ENCODE results near the gene SLC39A11. TPM values are rescaled to one million over a fixed set of nuclear protein-coding genes. Genes with fewer than 3 reads are reported as not detected.
"Not testable (repeated sequence)": the region's sequence is repeated elsewhere in the genome, so short reads cannot be mapped to it uniquely, and the experiment has no call there.

Gene SLC39A11
- total and polyA plus RNA-seq, 8 donors = 13.6 to 49.0 (median 17.5) TPM

GRCh38 chr17:72942579-72942978 is 149.9 kb downstream of the SLC39A11 start:
- no peak for TF ChIP-seq CTCF (IDR thresholded peaks at IDR 0.05)
- DNase-seq (peak in 2 of 4 donors; percentile 12 to 40), ATAC-seq (no peak)
- intact Hi-C loops (cut with DNase I) = no loop called here
- Histone ChIP-seq H3K27me3 (no peaks in the 10 kb centered on the region), H3K4me1 (no peaks in the 10 kb centered on the region), H3K4me3 (no peak overlapping the region), H3K27ac (no peak overlapping the region), H3K36me3 (peaks cover 0 to 19% of the 10 kb centered on the region in 2 donors), H3K9me3 (no peaks in the 10 kb centered on the region)

- H3K36me3 ChIP-seq = peaks cover 0 to 12% of the 10 kb centered on the region in 2 donors
- ATAC-seq = no peak
- no peak overlapping the region for H3K27ac ChIP-seq
- no peak for DNase-seq
- H3K4me1 ChIP-seq = no peaks in the 10 kb centered on the region
- no peak for TF ChIP-seq CTCF (IDR thresholded peaks at IDR 0.05)
- no peak overlapping the region for H3K4me3 ChIP-seq
- intact Hi-C loops (cut with DNase I) = no loop called here
- H3K9me3 ChIP-seq = no peaks in the 10 kb centered on the region
- no peaks in the 10 kb centered on the region for H3K27me3 ChIP-seq
Observed at GRCh38 chr17:72940496-72940895, 152.0 kb downstream of the SLC39A11 start.

- peaks cover 0 to 10% of the 10 kb centered on the region in 2 donors for H3K36me3 ChIP-seq
- intact Hi-C loops (cut with DNase I) = no loop called here
Observed at GRCh38 chr17:72938482-72938881, 154.0 kb downstream of the SLC39A11 start.

GRCh38 chr17:72937707-72938106 is 154.8 kb downstream of the SLC39A11 start:
- Histone ChIP-seq H3K36me3 (peaks cover 0 to 10% of the 10 kb centered on the region in 2 donors), H3K4me1 (no peaks in the 10 kb centered on the region), H3K27me3 (no peaks in the 10 kb centered on the region), H3K4me3 (no peak overlapping the region), H3K27ac (no peak overlapping the region), H3K9me3 (no peaks in the 10 kb centered on the region)
- TF ChIP-seq CTCF (IDR thresholded peaks at IDR 0.05) = no peak
- no peak for ATAC-seq
- intact Hi-C loops (cut with DNase I) = no loop called here
- DNase-seq = no peak

More at GRCh38 chr17:72938482-72938881, 154.0 kb downstream of the SLC39A11 start:
- H3K4me3 ChIP-seq = no peak overlapping the region
- ATAC-seq (no peak), DNase-seq (no peak)
- TF ChIP-seq CTCF (IDR thresholded peaks at IDR 0.05) = no peak
- no peaks in the 10 kb centered on the region for H3K27me3 ChIP-seq
- H3K9me3 ChIP-seq = no peaks in the 10 kb centered on the region
- no peaks in the 10 kb centered on the region for H3K4me1 ChIP-seq
- H3K27ac ChIP-seq = no peak overlapping the region

- intact Hi-C loops (cut with DNase I); DNase-seq; H3K4me3 ChIP-seq; H3K4me1 ChIP-seq; H3K27me3 ChIP-seq; H3K27ac ChIP-seq; H3K36me3 ChIP-seq; ATAC-seq; H3K9me3 ChIP-seq: not testable (repeated sequence)
Observed at GRCh38 chr17:72937254-72937653, 155.2 kb downstream of the SLC39A11 start.

GRCh38 chr17:72935984-72936383 is 156.5 kb downstream of the SLC39A11 start:
- TF ChIP-seq CTCF (IDR thresholded peaks at IDR 0.05) = no peak
- no peak overlapping the region for H3K4me3 ChIP-seq
- H3K36me3 ChIP-seq = peaks cover 0 to 10% of the 10 kb centered on the region in 2 donors
- DNase-seq (no peak), ATAC-seq (no peak)
- intact Hi-C loops (cut with DNase I) = no loop called here
- H3K9me3 ChIP-seq = no peaks in the 10 kb centered on the region
- H3K4me1 ChIP-seq = no peaks in the 10 kb centered on the region
- no peaks in the 10 kb centered on the region for H3K27me3 ChIP-seq
- H3K27ac ChIP-seq = no peak overlapping the region
